Thoracic aorta (tissue), 2 donors: Measurements from ENCODE around the gene LARP6. TPM values are rescaled to one million over a fixed set of nuclear protein-coding genes. Genes with fewer than 3 reads are reported as not detected.

Experiments used
- ATAC-seq: fragments of 150-250 bp; one replicate; pipeline ENCODE4 v1.8.0; 2017; ENCODE audit warnings: low read depth; ENCODE audit not compliant: insufficient number of reproducible peaks, low FRiP score
- DNase-seq: peaks from one replicate; pipeline ENCODE4 v3.0.0-alpha.2; 2020; ENCODE audit warnings: low spot score
- H3K27ac ChIP-seq, 2 donors: fragments of 200-600 bp; sonication (generic); 1 replicate in 1 of 2; 2 replicates in 1 of 2; pipeline ENCODE4 v1.5.1; 2016; ENCODE audit warnings: mild to moderate bottlenecking in 2 of 2, moderate library complexity in 2 of 2
- H3K27me3 ChIP-seq: fragments of 200-600 bp; sonication (generic); replicated peaks from 2 replicates; pipeline ENCODE4 v1.6.0; 2016; ENCODE audit warnings: mild to moderate bottlenecking; ENCODE audit not compliant: insufficient read depth
- H3K36me3 ChIP-seq: fragments of 200-600 bp; sonication (generic); one replicate; pipeline ENCODE4 v1.5.1; 2016
- H3K4me1 ChIP-seq, 2 donors: fragments of 200-600 bp; sonication (generic); 1 replicate in 1 of 2; 2 replicates in 1 of 2; pipeline versions ENCODE4 v1.5.1 to v1.6.0; 2016; ENCODE audit warnings: low read depth in 2 of 2, mild to moderate bottlenecking in 1 of 2; ENCODE audit not compliant: control insufficient read depth in 1 of 2
- H3K4me3 ChIP-seq: fragments of 200-600 bp; sonication (generic); 2 replicates; pipeline ENCODE4 v1.5.1; 2016; ENCODE audit warnings: mild to moderate bottlenecking
- H3K9me3 ChIP-seq: fragments of 200-600 bp; sonication (generic); 2 replicates; pipeline ENCODE4 v1.5.1; 2016
- CTCF ChIP-seq: fragments of 200-600 bp; sonication (generic); IDR thresholded peaks from one replicate; pipeline ENCODE4 v1.5.1; 2019; ENCODE audit warnings: antibody characterized with exemption
- total RNA-seq, 2 donors: library from RNA; depleted of rRNA; stranded (reverse); fragments of >200 nt; gene quantifications; one replicate each; pipeline versions ENCODE4 v1.1.0 to v1.2.3, GENCODE V29; 2016

The LARP6 gene
- total RNA-seq, 2 donors from 2014 or later: 43.3 to 92.6 TPM

DNA sequence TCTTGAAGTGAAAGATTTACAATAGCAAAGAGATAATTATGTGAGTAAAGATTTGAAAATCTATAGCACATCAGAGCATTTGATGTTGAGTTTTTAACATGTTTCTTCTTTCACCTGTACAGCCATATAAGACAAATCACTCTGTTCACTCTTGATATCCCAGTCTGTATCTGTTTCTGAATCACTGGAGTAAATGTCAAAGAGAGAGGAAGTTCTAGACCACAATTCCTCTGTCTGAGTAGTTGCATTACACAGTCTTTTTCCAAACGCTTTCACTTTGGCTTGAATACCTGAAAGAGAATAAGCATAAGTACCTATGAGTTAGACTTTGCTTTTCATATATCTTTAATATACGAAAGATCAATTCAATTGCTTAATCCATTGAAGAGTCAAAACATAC is 28.4 kb upstream of the LARP6 start:
- DNase-seq: no peak
- TF ChIP-seq CTCF: no peak
- no peaks in the 10 kb centered on the region for H3K27me3 ChIP-seq
- H3K36me3 ChIP-seq: no peaks in the 10 kb centered on the region
- H3K4me1 ChIP-seq: no peaks in the 10 kb centered on the region
- no peaks in the 10 kb centered on the region for H3K9me3 ChIP-seq
- no peak overlapping the region for H3K27ac ChIP-seq
- no peak for ATAC-seq
- no peak overlapping the region for H3K4me3 ChIP-seq

- Histone ChIP-seq H3K27me3 (no peaks in the 10 kb centered on the region), H3K4me1 (no peaks in the 10 kb centered on the region), H3K36me3 (no peaks in the 10 kb centered on the region), H3K9me3 (no peaks in the 10 kb centered on the region), H3K4me3 (no peak overlapping the region), H3K27ac (no peak overlapping the region)
- TF ChIP-seq CTCF: no peak
- no peak for ATAC-seq
- no peak for DNase-seq
Measured at GRCh38 chr15:70880781-70881180, 26.8 kb upstream of the LARP6 start.

GRCh38 chr15:70879401-70879800 is 25.4 kb upstream of the LARP6 start:
- Histone ChIP-seq H3K9me3 (no peaks in the 10 kb centered on the region), H3K4me1 (no peaks in the 10 kb centered on the region), H3K4me3 (no peak overlapping the region), H3K27ac (no peak overlapping the region), H3K36me3 (no peaks in the 10 kb centered on the region), H3K27me3 (no peaks in the 10 kb centered on the region)
- DNase-seq: no peak
- no peak for ATAC-seq
- TF ChIP-seq CTCF: no peak

GRCh38 chr15:70876683-70877082 is 22.7 kb upstream of the LARP6 start:
- H3K9me3 ChIP-seq: no peaks in the 10 kb centered on the region
- no peak overlapping the region for H3K27ac ChIP-seq
- no peaks in the 10 kb centered on the region for H3K27me3 ChIP-seq
- ATAC-seq: no peak
- TF ChIP-seq CTCF: no peak
- no peaks in the 10 kb centered on the region for H3K4me1 ChIP-seq
- DNase-seq: no peak
- no peak overlapping the region for H3K4me3 ChIP-seq
- H3K36me3 ChIP-seq: no peaks in the 10 kb centered on the region

DNA sequence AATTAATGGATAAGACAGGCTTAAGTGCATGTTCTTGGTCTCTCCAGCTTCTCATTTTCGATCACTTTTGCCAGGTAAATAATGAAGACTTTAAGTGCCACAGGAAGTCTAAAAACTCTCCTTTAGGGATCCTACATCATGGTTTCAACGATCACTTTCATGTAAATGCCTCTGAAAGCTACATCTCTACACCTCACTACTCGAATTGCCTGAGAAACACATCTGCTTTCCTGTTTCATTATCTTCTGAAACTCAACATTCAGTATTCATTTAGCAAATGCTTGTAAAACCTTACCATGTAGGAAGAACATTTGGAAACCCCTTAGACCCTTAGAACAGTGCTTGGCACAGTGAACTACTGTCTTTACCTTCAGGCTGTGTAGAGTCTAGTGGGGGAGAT is 22.1 kb upstream of the LARP6 start:
- Histone ChIP-seq H3K4me1 (no peaks in the 10 kb centered on the region), H3K27ac (no peak overlapping the region), H3K36me3 (no peaks in the 10 kb centered on the region), H3K27me3 (no peaks in the 10 kb centered on the region), H3K4me3 (no peak overlapping the region), H3K9me3 (no peaks in the 10 kb centered on the region)
- DNase-seq (no peak), ATAC-seq (no peak)
- TF ChIP-seq CTCF: no peak
